ENCODE data around the gene HS1BP3.

- TF ChIP-seq POLR2A (IDR thresholded peaks at IDR 0.05; ENCODE audit: low read depth, low read length) (no peak), EZH2 (IDR thresholded peaks at IDR 0.05; ENCODE audit: borderline replicate concordance, low read depth, low read length, severe bottlenecking) (no peak), CTCF (IDR thresholded peaks at IDR 0.05; ENCODE audit: extremely low read depth in 1 of 2, insufficient read depth in 1 of 2, low read depth in 1 of 2, low read length in 2 of 2) (no peak), POLR2AphosphoS5 (IDR thresholded peaks at IDR 0.05; ENCODE audit: insufficient read depth, low read depth, low read length) (no peak), JUN (IDR thresholded peaks at IDR 0.05; ENCODE audit: borderline replicate concordance, insufficient read depth, insufficient read length, low read depth) (no peak), MAX (IDR thresholded peaks at IDR 0.05; ENCODE audit: insufficient read depth, insufficient read length) (no peak), FOS (IDR thresholded peaks at IDR 0.05; ENCODE audit: borderline replicate concordance, insufficient read depth, low read length) (no peak), GATA2 (IDR thresholded peaks at IDR 0.05; ENCODE audit: insufficient read depth, insufficient read length, low read depth, low read length) (no peak), MYC (IDR thresholded peaks at IDR 0.05; ENCODE audit: low read depth, low read length) (no peak)
These were observed 40.9 kb downstream of the HS1BP3 start for GRCh38 chr2:20609995-20610357.
